Suprapubic skin (tissue), 3 donors: ENCODE results near the gene ROBO1.

Source experiments
- CTCF ChIP-seq, 2 donors: fragments of 200-600 bp in 1 of 2; fragments of 450-650 bp in 1 of 2; sonication (generic) in 1 of 2; IDR thresholded peaks; one replicate each; pipeline ENCODE4 v1.5.1; 2016 to 2019; ENCODE audit warnings: antibody characterized with exemption in 2 of 2, mild to moderate bottlenecking in 1 of 2, moderate library complexity in 1 of 2
- POLR2A ChIP-seq, 2 donors: fragments of 450-650 bp; IDR thresholded peaks; one replicate each; pipeline ENCODE4 v1.6.1; 2017; ENCODE audit warnings: antibody characterized with exemption in 2 of 2, mild to moderate bottlenecking in 2 of 2, moderate library complexity in 2 of 2

DNA sequence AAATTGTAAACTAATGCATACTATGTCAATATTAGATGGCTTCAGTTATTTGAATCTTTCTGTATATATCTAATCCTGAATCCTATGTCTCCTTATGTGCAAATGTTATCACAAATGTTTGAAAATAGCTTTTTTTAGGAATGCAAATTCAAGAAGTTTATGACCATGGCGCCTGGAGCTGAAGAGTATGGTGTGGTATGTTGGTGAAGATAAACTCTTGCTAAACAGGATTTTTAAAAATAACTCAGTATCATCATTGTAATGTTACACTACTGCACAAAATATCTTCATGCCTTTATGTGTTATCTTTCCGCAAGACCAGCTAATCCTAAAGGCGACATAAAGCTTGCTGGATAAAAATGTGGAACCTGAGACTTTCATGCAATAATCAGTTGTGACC is 382.6 kb downstream of the ROBO1 start:
- TF ChIP-seq POLR2A (IDR thresholded peaks at IDR 0.05) (no peak), CTCF (IDR thresholded peaks at IDR 0.05) (no peak)
